ENCODE measurements around the gene LAMA2. TPM values are rescaled to one million over a fixed set of nuclear protein-coding genes. Genes with fewer than 3 reads are reported as not detected.

LAMA2 gene
- total and polyA plus RNA-seq, 2 of the 8 experiments (the other 6 are each of a cell fraction or from before 2014, with no cell fraction given): 1.3 to 3.8 TPM

GRCh38 chr6:128964771-128965170, 81.8 kb downstream of the LAMA2 start:
- Histone ChIP-seq H2BK120ac (replicated peaks; ENCODE audit: low read depth, low read length) (no peak overlapping the region), H3K27me3 (replicated peaks in 1 of 4; ENCODE audit: control insufficient read depth in 3 of 4, extremely low read depth in 1 of 4, insufficient read depth in 3 of 4, low read length in 3 of 4) (no peaks in the 10 kb centered on the region), H3K4me1 (replicated peaks in 1 of 4; ENCODE audit: control insufficient read depth in 3 of 4, insufficient read depth in 4 of 4, low read length in 3 of 4) (peaks cover 0 to 5% (median 1%) of the 10 kb centered on the region in 4 experiments; a peak in 2 of 7 replicates), H2BK15ac (ENCODE audit: low read length) (no peak overlapping the region), H3K9me3 (ENCODE audit: insufficient read depth in 2 of 2, low read depth in 1 of 2, low read length in 1 of 2) (no peaks in the 10 kb centered on the region), H3K36me3 (ENCODE audit: control insufficient read depth in 2 of 4, insufficient read depth in 4 of 4, low read length in 3 of 4) (no peaks in the 10 kb centered on the region), H3K56ac (replicated peaks; ENCODE audit: insufficient read length, low read depth, low read length) (no peak overlapping the region), H3K4me3 (ENCODE audit: extremely low read depth in 1 of 4, insufficient read depth in 2 of 4, low read depth in 3 of 4, low read length in 4 of 4) (no peak overlapping the region), H2AFZ (ENCODE audit: low read length) (no peak overlapping the region), H3K4ac (replicated peaks; ENCODE audit: insufficient read length, low read depth, low read length) (no peak overlapping the region), H3K18ac (ENCODE audit: extremely low read depth, low read length) (no peak overlapping the region), H3K23me2 (ENCODE audit: low read depth, low read length) (no peaks in the 10 kb centered on the region), H3K14ac (ENCODE audit: insufficient read length) (no peak overlapping the region), H3K79me2 (ENCODE audit: control insufficient read depth in 1 of 2, insufficient read depth in 2 of 2, low read length in 2 of 2) (no peaks in the 10 kb centered on the region), H3K9ac (replicated peaks in 1 of 4; ENCODE audit: extremely low read depth in 1 of 4, low read depth in 3 of 4, low read length in 3 of 4) (no peak overlapping the region), H4K20me1 (replicated peaks in 1 of 2; ENCODE audit: control insufficient read depth in 1 of 2, insufficient read depth in 2 of 2, low read length in 2 of 2) (no peaks in the 10 kb centered on the region), H4K8ac (ENCODE audit: extremely low read depth, insufficient read depth, low read length) (no peak overlapping the region), H2AK5ac (ENCODE audit: low read depth, low read length) (no peak overlapping the region), H3K79me1 (ENCODE audit: low read depth, low read length) (no peaks in the 10 kb centered on the region), H3K4me2 (ENCODE audit: insufficient read depth in 1 of 2, low read depth in 2 of 2, low read length in 2 of 2) (no peak overlapping the region), H4K91ac (replicated peaks; ENCODE audit: insufficient read length, low read length) (no peak overlapping the region), H2BK5ac (ENCODE audit: low read depth, low read length) (no peak overlapping the region), H3K27ac (ENCODE audit: low read depth, low read length) (no peak overlapping the region), H4K5ac (ENCODE audit: insufficient read length, low read depth, low read length) (no peak overlapping the region), H3K23ac (ENCODE audit: insufficient read length) (no peak overlapping the region), H2BK20ac (ENCODE audit: low read length) (no peak overlapping the region), H2BK12ac (ENCODE audit: low read depth, low read length) (no peak overlapping the region)
- no peak for FAIRE-seq
- ChIA-PET CTCF (ENCODE audit: partially characterized antibody) (no interaction called here), POLR2A (ENCODE audit: partially characterized antibody) (no interaction called here)
- no peak for DNase-seq (ENCODE audit: low read depth in 1 of 2, low spot score in 2 of 2)
- TF ChIP-seq CBX8 (IDR thresholded peaks at IDR 0.05; ENCODE audit: borderline replicate concordance, low read depth, low read length) (no peak), CHD7 (IDR thresholded peaks at IDR 0.05; ENCODE audit: insufficient replicate concordance, low read length) (no peak)
